ENCODE data around the gene KLF5. TPM values are rescaled to one million over a fixed set of nuclear protein-coding genes. Genes with fewer than 3 reads are reported as not detected.

KLF5 gene
- total RNA-seq, 2 experiments from 2014 or later, result 0.29 to 0.82 TPM

DNA sequence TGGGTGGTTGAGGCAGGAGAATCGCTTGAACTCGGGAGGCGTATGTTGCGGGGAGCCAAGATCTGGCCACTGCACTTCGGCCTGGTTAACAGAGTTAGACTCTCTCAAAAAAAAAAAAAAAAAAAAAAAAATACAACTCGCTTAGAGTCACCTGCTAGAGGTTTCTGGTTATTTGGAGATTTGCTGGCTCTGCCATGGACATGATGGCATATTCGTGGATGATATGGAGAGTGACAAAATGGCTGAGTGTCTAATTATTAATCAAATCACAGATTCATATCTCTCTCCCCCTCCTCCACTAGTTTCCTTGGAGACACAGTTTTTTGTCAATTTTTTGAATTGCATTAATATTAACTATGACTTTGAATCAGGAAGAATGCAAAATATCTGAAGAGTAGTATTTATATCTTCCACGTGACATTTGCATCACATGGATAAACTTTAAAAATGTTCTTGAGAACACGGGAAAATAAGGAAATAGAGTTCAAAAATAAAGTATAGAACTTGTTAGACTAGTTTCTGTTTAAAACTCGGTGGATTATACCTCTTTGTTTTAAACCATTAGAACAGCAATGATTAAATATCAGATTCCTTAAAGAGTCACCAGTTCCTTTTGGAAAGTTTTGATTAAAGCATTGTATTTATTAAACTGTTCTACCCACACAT, 47.8 kb downstream of the KLF5 start:
- BruUV-seq (replicated peaks), result no TSS peak
- H3K4me1 ChIP-seq (ENCODE audit: insufficient read depth, low read length, poor library complexity, severe bottlenecking), result no peaks in the 10 kb centered on the region

DNA sequence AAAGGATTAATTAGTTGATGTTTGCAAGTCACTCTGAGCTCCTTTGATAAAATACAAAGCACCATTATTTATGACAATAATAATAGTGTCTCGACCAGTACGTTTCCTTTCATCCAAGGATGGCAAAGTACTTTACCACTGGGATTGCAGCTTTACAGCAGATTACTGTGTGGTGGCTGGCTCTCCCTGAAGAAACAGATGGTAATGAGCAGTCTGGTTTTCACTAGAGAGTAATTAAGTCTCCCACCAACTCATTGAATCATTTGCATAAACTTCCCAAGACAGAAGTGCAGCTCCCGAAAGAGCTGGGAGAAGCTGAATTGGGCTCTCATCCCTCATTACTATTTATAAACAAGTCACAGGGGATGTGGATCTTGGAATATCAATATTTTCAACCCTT, 48.7 kb downstream of the KLF5 start:
- no peak for TF ChIP-seq EZH2phosphoT487 (IDR thresholded peaks at IDR 0.05; ENCODE audit: borderline replicate concordance, low read depth, low read length)
- H4K20me1 ChIP-seq (ENCODE audit: insufficient read depth, low read length), result no peaks in the 10 kb centered on the region
- POLR2A ChIA-PET, result interaction anchor here (1.0 kb wide), 1 partner anchor 53 kb away, joined by 3 read pairs; no protein-coding TSS in a partner anchor
- no TSS peak for BruUV-seq (replicated peaks)
- no peak overlapping the region for H3K4me3 ChIP-seq (ENCODE audit: low read depth, low read length, poor library complexity, severe bottlenecking)
- no peak overlapping the region for H3K4me2 ChIP-seq (ENCODE audit: low read length)
- no peak overlapping the region for H3K27ac ChIP-seq (ENCODE audit: low read depth, low read length, poor library complexity, severe bottlenecking)
- intact Hi-C loops (cut with micrococcal nuclease; ENCODE audit: unreplicated experiment), result no loop called here
- H3K4me1 ChIP-seq (ENCODE audit: insufficient read depth, low read length, poor library complexity, severe bottlenecking), result no peaks in the 10 kb centered on the region
- DNase-seq (ENCODE audit: low spot score), result no peak
- H3K79me2 ChIP-seq (ENCODE audit: insufficient read depth, low read depth, low read length), result no peaks in the 10 kb centered on the region
- no peak overlapping the region for H2AFZ ChIP-seq (ENCODE audit: low read length)
- H3K9me3 ChIP-seq (ENCODE audit: low read length), result no peaks in the 10 kb centered on the region
- no peaks in the 10 kb centered on the region for H3K36me3 ChIP-seq (ENCODE audit: insufficient read depth, low read length)
- CTCF ChIA-PET (ENCODE audit: unreplicated experiment), result no interaction called here
- H3K9me2 ChIP-seq (ENCODE audit: insufficient read depth, low read length), result no peaks in the 10 kb centered on the region

More for the DNA sequence above, 47.8 kb downstream of the KLF5 start:
- no peaks in the 10 kb centered on the region for H3K79me2 ChIP-seq (ENCODE audit: insufficient read depth, low read depth, low read length)
- H3K27ac ChIP-seq (ENCODE audit: low read depth, low read length, poor library complexity, severe bottlenecking), result no peak overlapping the region
- H3K4me2 ChIP-seq (ENCODE audit: low read length), result no peak overlapping the region
- ChIA-PET CTCF (ENCODE audit: unreplicated experiment) (no interaction called here), POLR2A (interaction anchor here (0.5 to 1.0 kb wide), 2 partner anchors 52 to 61 kb away, joined by 3 read pairs; no protein-coding TSS in a partner anchor)
- intact Hi-C loops (cut with micrococcal nuclease; ENCODE audit: unreplicated experiment), result no loop called here
- TF ChIP-seq, protein P1, sequence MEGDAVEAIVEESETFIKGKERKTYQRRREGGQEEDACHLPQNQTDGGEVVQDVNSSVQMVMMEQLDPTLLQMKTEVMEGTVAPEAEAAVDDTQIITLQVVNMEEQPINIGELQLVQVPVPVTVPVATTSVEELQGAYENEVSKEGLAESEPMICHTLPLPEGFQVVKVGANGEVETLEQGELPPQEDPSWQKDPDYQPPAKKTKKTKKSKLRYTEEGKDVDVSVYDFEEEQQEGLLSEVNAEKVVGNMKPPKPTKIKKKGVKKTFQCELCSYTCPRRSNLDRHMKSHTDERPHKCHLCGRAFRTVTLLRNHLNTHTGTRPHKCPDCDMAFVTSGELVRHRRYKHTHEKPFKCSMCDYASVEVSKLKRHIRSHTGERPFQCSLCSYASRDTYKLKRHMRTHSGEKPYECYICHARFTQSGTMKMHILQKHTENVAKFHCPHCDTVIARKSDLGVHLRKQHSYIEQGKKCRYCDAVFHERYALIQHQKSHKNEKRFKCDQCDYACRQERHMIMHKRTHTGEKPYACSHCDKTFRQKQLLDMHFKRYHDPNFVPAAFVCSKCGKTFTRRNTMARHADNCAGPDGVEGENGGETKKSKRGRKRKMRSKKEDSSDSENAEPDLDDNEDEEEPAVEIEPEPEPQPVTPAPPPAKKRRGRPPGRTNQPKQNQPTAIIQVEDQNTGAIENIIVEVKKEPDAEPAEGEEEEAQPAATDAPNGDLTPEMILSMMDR (conservative IDR thresholded peaks at IDR 0.05; ENCODE audit: low read length), result no peak
- TF ChIP-seq EZH2phosphoT487 (IDR thresholded peaks at IDR 0.05; ENCODE audit: borderline replicate concordance, low read depth, low read length), result no peak
- H2AFZ ChIP-seq (ENCODE audit: low read length), result no peak overlapping the region
- no peaks in the 10 kb centered on the region for H4K20me1 ChIP-seq (ENCODE audit: insufficient read depth, low read length)
- H3K4me3 ChIP-seq (ENCODE audit: low read depth, low read length, poor library complexity, severe bottlenecking), result no peak overlapping the region
- no peaks in the 10 kb centered on the region for H3K9me2 ChIP-seq (ENCODE audit: insufficient read depth, low read length)
- H3K36me3 ChIP-seq (ENCODE audit: insufficient read depth, low read length), result no peaks in the 10 kb centered on the region
- H3K9me3 ChIP-seq (ENCODE audit: low read length), result no peaks in the 10 kb centered on the region
- no peak for DNase-seq (ENCODE audit: low spot score)

DNA sequence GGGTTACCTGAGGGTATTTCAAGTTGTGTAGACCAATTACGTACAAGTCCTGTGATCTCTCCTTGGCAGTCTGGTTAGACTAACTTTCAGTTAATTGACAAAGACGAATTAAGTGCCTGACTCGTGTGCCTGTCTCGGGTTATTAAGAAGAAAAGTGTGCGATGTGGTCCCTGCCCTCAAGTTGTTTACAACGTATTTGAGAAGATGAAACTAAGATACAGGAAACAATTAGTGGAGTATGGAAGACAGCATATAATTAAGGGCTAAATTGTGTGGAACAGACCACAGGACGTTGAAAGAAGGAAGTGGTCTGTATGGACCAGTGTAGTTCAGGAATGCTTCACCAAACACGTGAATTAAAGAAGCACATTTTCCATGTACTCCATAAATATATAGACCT, 49.2 kb downstream of the KLF5 start:
- POLR2A ChIA-PET, result interaction anchor here (1.0 kb wide), 1 partner anchor 54 kb away, joined by 3 read pairs; no protein-coding TSS in a partner anchor
- DNase-seq (ENCODE audit: low spot score), result no peak
- Histone ChIP-seq H3K4me2 (ENCODE audit: low read length) (no peak overlapping the region), H4K20me1 (ENCODE audit: insufficient read depth, low read length) (no peaks in the 10 kb centered on the region), H3K79me2 (ENCODE audit: insufficient read depth, low read depth, low read length) (no peaks in the 10 kb centered on the region), H3K4me3 (ENCODE audit: low read depth, low read length, poor library complexity, severe bottlenecking) (no peak overlapping the region), H3K9me2 (ENCODE audit: insufficient read depth, low read length) (no peaks in the 10 kb centered on the region), H2AFZ (ENCODE audit: low read length) (no peak overlapping the region), H3K36me3 (ENCODE audit: insufficient read depth, low read length) (no peaks in the 10 kb centered on the region), H3K27ac (ENCODE audit: low read depth, low read length, poor library complexity, severe bottlenecking) (no peak overlapping the region), H3K4me1 (ENCODE audit: insufficient read depth, low read length, poor library complexity, severe bottlenecking) (no peaks in the 10 kb centered on the region), H3K9me3 (ENCODE audit: low read length) (no peaks in the 10 kb centered on the region)
- no peak for TF ChIP-seq EZH2phosphoT487 (IDR thresholded peaks at IDR 0.05; ENCODE audit: borderline replicate concordance, low read depth, low read length)
- TF ChIP-seq, protein P1 (conservative IDR thresholded peaks at IDR 0.05; ENCODE audit: low read length), result no peak
- intact Hi-C loops (cut with micrococcal nuclease; ENCODE audit: unreplicated experiment), result no loop called here
- CTCF ChIA-PET (ENCODE audit: unreplicated experiment), result no interaction called here
- BruUV-seq (replicated peaks), result no TSS peak
